GM12878 (cell line): Measurements from ENCODE around the gene GINS1. TPM values are rescaled to one million over a fixed set of nuclear protein-coding genes. Genes with fewer than 3 reads are reported as not detected.

Experiments used
- BACH1 ChIP-seq: fragments of 450-650 bp; IDR thresholded peaks from 2 replicates; pipeline ENCODE4 v1.6.1; 2017; ENCODE audit warnings: mild to moderate bottlenecking, borderline replicate concordance
- BCL11A ChIP-seq: IDR thresholded peaks from 2 replicates; pipeline ENCODE4 v1.6.1; 2011; ENCODE audit warnings: low read depth, low read length
- CBFB ChIP-seq: IDR thresholded peaks from 2 replicates; pipeline ENCODE4 v1.6.1; 2016; ENCODE audit warnings: antibody characterized with exemption, low read depth
- CBX5 ChIP-seq: sonication (generic); IDR thresholded peaks from 2 replicates; pipeline ENCODE4 v1.6.1; 2016; ENCODE audit warnings: low read depth, moderate library complexity, mild to moderate bottlenecking, inconsistent platforms
- DPF2 ChIP-seq: fragments of 450-650 bp; IDR thresholded peaks from 2 replicates; pipeline ENCODE4 v1.6.1; 2017; ENCODE audit warnings: mild to moderate bottlenecking
- IKZF2 ChIP-seq, 2 experiments: fragments of 450-650 bp; IDR thresholded peaks; 2 replicates each; pipeline ENCODE4 v1.6.1; 2017; ENCODE audit warnings: mild to moderate bottlenecking in 2 of 2, moderate library complexity in 2 of 2
- MEF2B ChIP-seq: fragments of 450-650 bp; IDR thresholded peaks from 2 replicates; pipeline ENCODE4 v1.6.1; 2018; ENCODE audit warnings: mild to moderate bottlenecking, moderate library complexity; ENCODE audit not compliant: partially characterized antibody, poor library complexity, severe bottlenecking
- MTA2 ChIP-seq: fragments of 450-650 bp; IDR thresholded peaks from 2 replicates; pipeline ENCODE4 v1.6.1; 2016; ENCODE audit warnings: low read depth, mild to moderate bottlenecking, moderate library complexity
- NR2C2 ChIP-seq: IDR thresholded peaks from 2 replicates; pipeline ENCODE4 v1.6.1; 2011; ENCODE audit warnings: borderline replicate concordance, low read depth; ENCODE audit not compliant: control insufficient read depth, insufficient read length
- RB1 ChIP-seq: fragments of 450-650 bp; formaldehyde crosslinking; IDR thresholded peaks from 2 replicates; pipeline ENCODE4 v1.6.1; 2017; ENCODE audit warnings: mild to moderate bottlenecking, borderline replicate concordance
- RCOR1 ChIP-seq: conservative IDR thresholded peaks from 2 replicates; pipeline ENCODE4 v1.6.1; 2012; ENCODE audit warnings: low read depth, low read length, improper control_type of control experiment
- SMC3 ChIP-seq: IDR thresholded peaks from 2 replicates; pipeline ENCODE4 v1.6.1; 2011; ENCODE audit warnings: low read length, improper control_type of control experiment, borderline replicate concordance
- SREBF1 ChIP-seq: IDR thresholded peaks from 2 replicates; pipeline ENCODE4 v1.6.1; 2012; ENCODE audit warnings: mild to moderate bottlenecking, low read length
- SRF ChIP-seq, 2 experiments: IDR thresholded peaks; 2 replicates each; pipeline ENCODE4 v1.6.1; 2011; ENCODE audit warnings: low read depth in 2 of 2, low read length in 2 of 2, mild to moderate bottlenecking in 1 of 2, moderate library complexity in 1 of 2
- STAT1 ChIP-seq: fragments of 450-650 bp; conservative IDR thresholded peaks from 2 replicates; pipeline ENCODE4 v1.6.1; 2014; ENCODE audit warnings: antibody characterized with exemption, mild to moderate bottlenecking
- TARDBP ChIP-seq: IDR thresholded peaks from 2 replicates; pipeline ENCODE4 v1.6.1; 2016; ENCODE audit warnings: borderline replicate concordance
- ZNF217 ChIP-seq: fragments of 450-650 bp; IDR thresholded peaks from 2 replicates; pipeline ENCODE4 v1.6.1; 2017; ENCODE audit warnings: antibody characterized with exemption, mild to moderate bottlenecking
- ZZZ3 ChIP-seq: IDR thresholded peaks from 2 replicates; pipeline ENCODE4 v1.6.1; 2011; ENCODE audit warnings: low read depth; ENCODE audit not compliant: control insufficient read depth, insufficient read length
- polyA plus RNA-seq, 11 experiments: library from polyadenylated mRNA; depleted of rRNA in 4 of 11; unstranded in 6 of 11; stranded (reverse) in 5 of 11; fragments of >200 nt; fragmentation: Nextera tagmentation in 4 of 11; fragmentation: Illumina TruSeq in 1 of 11; extraction: Ambion mirVana in 4 of 11; extraction: Trizol in 1 of 11; gene quantifications; 1 replicate in 1 of 11; 2 replicates in 10 of 11; pipeline versions ENCODE4 v1.2.1 to v1.2.3, GENCODE V29; 2011 to 2016; ENCODE audit warnings: inconsistent platforms in 2 of 11, missing spikeins in 2 of 11, low read depth in 1 of 11
- total RNA-seq, 4 experiments: library from RNA; depleted of rRNA in 3 of 4; stranded (reverse); fragments of >200 nt in 3 of 4; fragmentation: Illumina TruSeq in 1 of 4; extraction: Trizol in 1 of 4; gene quantifications; 2 replicates each; pipeline versions ENCODE4 v1.2.1 to v1.2.3, GENCODE V29; 2013 to 2021
- TF ChIP-seq, protein P1 (sequence below): fragments of 450-650 bp; IDR thresholded peaks from 2 replicates; pipeline ENCODE4 v1.6.1; 2017; ENCODE audit warnings: mild to moderate bottlenecking, moderate library complexity
- TF ChIP-seq, protein P2 (sequence below): fragments of 150-350 bp; IDR thresholded peaks from 2 replicates; pipeline ENCODE4 v1.6.1; 2014; ENCODE audit warnings: mild to moderate bottlenecking, low read depth, low read length
- TF ChIP-seq, protein P3 (sequence below): fragments of 450-650 bp; IDR thresholded peaks from 2 replicates; pipeline ENCODE4 v1.6.1; 2016; ENCODE audit warnings: mild to moderate bottlenecking
- TF ChIP-seq, protein P4 (sequence below): IDR thresholded peaks from 2 replicates; pipeline ENCODE4 v1.6.1; 2011; ENCODE audit warnings: borderline replicate concordance, low read depth, mild to moderate bottlenecking, moderate library complexity, low read length; ENCODE audit not compliant: insufficient read depth, poor library complexity, severe bottlenecking

Gene GINS1
- total and polyA plus RNA-seq, 10 of the 15 experiments (the other 5 are each of a cell fraction or from before 2014, with no cell fraction given): 13.0 to 44.6 (median 30.3) TPM

DNA sequence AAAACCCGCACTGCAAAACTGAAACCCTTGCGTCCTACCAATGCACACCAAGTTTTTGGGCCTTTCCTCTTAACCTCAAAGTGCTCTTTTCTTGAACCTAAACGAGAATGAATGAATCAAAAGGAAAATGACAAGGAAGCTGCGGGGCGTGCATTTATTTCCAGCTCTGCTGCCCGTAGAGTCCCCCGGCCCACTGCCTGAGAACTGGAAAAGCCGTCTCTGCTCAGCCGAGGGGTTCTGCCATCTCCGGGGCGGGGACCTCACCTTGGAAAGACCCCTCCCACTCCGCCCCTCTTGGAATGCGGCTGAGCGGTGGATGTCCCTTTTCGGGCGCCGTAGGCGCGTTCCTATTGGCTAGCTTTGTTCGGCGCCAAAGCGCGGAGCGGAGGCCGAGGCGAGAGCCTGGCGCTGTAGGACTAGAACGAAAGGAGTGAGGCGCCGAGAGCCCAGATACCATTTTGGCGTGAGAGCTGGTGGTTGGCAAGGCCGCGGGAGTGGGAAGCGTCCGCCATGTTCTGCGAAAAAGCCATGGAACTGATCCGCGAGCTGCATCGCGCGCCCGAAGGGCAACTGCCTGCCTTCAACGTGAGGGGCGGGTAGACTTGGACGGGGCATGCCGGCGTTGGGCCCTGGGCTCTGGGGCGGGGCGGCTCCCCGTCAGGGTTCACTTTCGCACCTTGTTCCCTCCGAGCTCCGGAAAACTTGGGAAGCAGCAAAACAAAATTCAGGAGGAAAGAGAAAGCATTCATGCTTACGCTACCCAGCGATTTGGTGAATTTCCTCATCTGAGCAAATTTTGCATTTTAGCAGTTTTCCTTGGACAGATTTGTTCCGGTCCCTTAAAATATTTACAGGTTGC, at the start of gene GINS1 (continued):
- no peak for TF ChIP-seq SREBF1
- TF ChIP-seq BCL11A: no peak
- TF ChIP-seq, protein P1, sequence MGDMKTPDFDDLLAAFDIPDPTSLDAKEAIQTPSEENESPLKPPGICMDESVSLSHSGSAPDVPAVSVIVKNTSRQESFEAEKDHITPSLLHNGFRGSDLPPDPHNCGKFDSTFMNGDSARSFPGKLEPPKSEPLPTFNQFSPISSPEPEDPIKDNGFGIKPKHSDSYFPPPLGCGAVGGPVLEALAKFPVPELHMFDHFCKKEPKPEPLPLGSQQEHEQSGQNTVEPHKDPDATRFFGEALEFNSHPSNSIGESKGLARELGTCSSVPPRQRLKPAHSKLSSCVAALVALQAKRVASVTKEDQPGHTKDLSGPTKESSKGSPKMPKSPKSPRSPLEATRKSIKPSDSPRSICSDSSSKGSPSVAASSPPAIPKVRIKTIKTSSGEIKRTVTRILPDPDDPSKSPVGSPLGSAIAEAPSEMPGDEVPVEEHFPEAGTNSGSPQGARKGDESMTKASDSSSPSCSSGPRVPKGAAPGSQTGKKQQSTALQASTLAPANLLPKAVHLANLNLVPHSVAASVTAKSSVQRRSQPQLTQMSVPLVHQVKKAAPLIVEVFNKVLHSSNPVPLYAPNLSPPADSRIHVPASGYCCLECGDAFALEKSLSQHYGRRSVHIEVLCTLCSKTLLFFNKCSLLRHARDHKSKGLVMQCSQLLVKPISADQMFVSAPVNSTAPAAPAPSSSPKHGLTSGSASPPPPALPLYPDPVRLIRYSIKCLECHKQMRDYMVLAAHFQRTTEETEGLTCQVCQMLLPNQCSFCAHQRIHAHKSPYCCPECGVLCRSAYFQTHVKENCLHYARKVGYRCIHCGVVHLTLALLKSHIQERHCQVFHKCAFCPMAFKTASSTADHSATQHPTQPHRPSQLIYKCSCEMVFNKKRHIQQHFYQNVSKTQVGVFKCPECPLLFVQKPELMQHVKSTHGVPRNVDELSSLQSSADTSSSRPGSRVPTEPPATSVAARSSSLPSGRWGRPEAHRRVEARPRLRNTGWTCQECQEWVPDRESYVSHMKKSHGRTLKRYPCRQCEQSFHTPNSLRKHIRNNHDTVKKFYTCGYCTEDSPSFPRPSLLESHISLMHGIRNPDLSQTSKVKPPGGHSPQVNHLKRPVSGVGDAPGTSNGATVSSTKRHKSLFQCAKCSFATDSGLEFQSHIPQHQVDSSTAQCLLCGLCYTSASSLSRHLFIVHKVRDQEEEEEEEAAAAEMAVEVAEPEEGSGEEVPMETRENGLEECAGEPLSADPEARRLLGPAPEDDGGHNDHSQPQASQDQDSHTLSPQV: no peak
- TF ChIP-seq, protein P2, sequence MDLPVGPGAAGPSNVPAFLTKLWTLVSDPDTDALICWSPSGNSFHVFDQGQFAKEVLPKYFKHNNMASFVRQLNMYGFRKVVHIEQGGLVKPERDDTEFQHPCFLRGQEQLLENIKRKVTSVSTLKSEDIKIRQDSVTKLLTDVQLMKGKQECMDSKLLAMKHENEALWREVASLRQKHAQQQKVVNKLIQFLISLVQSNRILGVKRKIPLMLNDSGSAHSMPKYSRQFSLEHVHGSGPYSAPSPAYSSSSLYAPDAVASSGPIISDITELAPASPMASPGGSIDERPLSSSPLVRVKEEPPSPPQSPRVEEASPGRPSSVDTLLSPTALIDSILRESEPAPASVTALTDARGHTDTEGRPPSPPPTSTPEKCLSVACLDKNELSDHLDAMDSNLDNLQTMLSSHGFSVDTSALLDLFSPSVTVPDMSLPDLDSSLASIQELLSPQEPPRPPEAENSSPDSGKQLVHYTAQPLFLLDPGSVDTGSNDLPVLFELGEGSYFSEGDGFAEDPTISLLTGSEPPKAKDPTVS: no peak
- TF ChIP-seq TARDBP: no peak
- no peak; the same call in 1 of the 2 replicates for TF ChIP-seq DPF2
- TF ChIP-seq BACH1: no peak
- peak; percentile 98; the same call in 1 of the 2 replicates for TF ChIP-seq RB1
- TF ChIP-seq MEF2B: no peak
- no peak for TF ChIP-seq MTA2
- TF ChIP-seq STAT1: no peak
- TF ChIP-seq, protein P3, sequence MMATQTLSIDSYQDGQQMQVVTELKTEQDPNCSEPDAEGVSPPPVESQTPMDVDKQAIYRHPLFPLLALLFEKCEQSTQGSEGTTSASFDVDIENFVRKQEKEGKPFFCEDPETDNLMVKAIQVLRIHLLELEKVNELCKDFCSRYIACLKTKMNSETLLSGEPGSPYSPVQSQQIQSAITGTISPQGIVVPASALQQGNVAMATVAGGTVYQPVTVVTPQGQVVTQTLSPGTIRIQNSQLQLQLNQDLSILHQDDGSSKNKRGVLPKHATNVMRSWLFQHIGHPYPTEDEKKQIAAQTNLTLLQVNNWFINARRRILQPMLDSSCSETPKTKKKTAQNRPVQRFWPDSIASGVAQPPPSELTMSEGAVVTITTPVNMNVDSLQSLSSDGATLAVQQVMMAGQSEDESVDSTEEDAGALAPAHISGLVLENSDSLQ: no peak
- TF ChIP-seq NR2C2: no peak
- TF ChIP-seq, protein P4, sequence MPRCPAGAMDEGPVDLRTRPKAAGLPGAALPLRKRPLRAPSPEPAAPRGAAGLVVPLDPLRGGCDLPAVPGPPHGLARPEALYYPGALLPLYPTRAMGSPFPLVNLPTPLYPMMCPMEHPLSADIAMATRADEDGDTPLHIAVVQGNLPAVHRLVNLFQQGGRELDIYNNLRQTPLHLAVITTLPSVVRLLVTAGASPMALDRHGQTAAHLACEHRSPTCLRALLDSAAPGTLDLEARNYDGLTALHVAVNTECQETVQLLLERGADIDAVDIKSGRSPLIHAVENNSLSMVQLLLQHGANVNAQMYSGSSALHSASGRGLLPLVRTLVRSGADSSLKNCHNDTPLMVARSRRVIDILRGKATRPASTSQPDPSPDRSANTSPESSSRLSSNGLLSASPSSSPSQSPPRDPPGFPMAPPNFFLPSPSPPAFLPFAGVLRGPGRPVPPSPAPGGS: no peak
- TF ChIP-seq IKZF2 (IDR thresholded peaks at IDR 0.05): peak; percentile 78 to 79
- no peak for TF ChIP-seq ZNF217
- TF ChIP-seq CBX5: peak; percentile 69; the same call in 1 of the 2 replicates
- TF ChIP-seq ZZZ3: no peak
- TF ChIP-seq SRF (IDR thresholded peaks at IDR 0.05; ENCODE audit: low read depth in 2 of 2, low read length in 2 of 2): no peak
- 0 out of 2 replicates have a peak, but pooled peaks have one; percentile 63 for TF ChIP-seq CBFB
- TF ChIP-seq SMC3: no peak
- TF ChIP-seq RCOR1: no peak
